PC-3 (cell line): Measurements from ENCODE around the gene ATOX1. TPM values are rescaled to one million over a fixed set of nuclear protein-coding genes. Genes with fewer than 3 reads are reported as not detected.

ENCODE experiments used
- ATAC-seq: fragments of 200-7000 bp; cut with Tn5 transposase; 2 replicates; pipeline ENCODE4 v1.9.1; 2020; ENCODE audit warnings: mild to moderate bottlenecking, moderate library complexity
- BruUV-seq: library from RNA; stranded (reverse); fragments of 400-500 nt; replicated peaks from 2 replicates; lab custom pipeline; 2021; lab: Mats Ljungman, UMichigan
- CTCF ChIA-PET: fragments of 300-600 bp; sonication (Branson Sonifier 250); formaldehyde crosslinking; loops from one replicate; lab custom pipeline; 2022; ENCODE audit warnings: antibody characterized with exemption; lab: Charles Lee
- POLR2A ChIA-PET: fragments of 300-600 bp; sonication (Branson Sonifier 250); formaldehyde crosslinking; loops from one replicate; lab custom pipeline; 2022; ENCODE audit warnings: antibody characterized with exemption; ENCODE audit not compliant: unreplicated experiment; lab: Charles Lee
- DNase-seq: peaks from one replicate; pipeline ENCODE4 v3.0.0-alpha.2; 2015
- H2AFZ ChIP-seq: fragments of 300-600 bp; sonication (generic); 2 replicates; pipeline ENCODE4 v1.6.0; 2016; ENCODE audit warnings: antibody characterized with exemption, low read length
- H3F3A ChIP-seq: fragments of 300-600 bp; sonication (generic); one replicate; pipeline ENCODE4 v1.6.0; 2017; ENCODE audit warnings: antibody characterized with exemption, low read length, control low read depth, mild to moderate bottlenecking; ENCODE audit not compliant: unreplicated experiment
- H3K27ac ChIP-seq: fragments of 300-600 bp; sonication (generic); 2 replicates; pipeline ENCODE4 v1.5.1; 2016; ENCODE audit warnings: mild to moderate bottlenecking, low read length
- H3K27me3 ChIP-seq: fragments of 300-600 bp; sonication (generic); 2 replicates; pipeline ENCODE4 v1.6.1; 2016; ENCODE audit warnings: low read length, mixed read lengths
- H3K36me3 ChIP-seq: fragments of 300-600 bp; sonication (generic); 2 replicates; pipeline ENCODE4 v1.6.1; 2016; ENCODE audit warnings: low read depth, mixed run types, low read length, mixed read lengths
- H3K4me1 ChIP-seq: fragments of 300-600 bp; sonication (generic); 2 replicates; pipeline ENCODE4 v1.5.1; 2016; ENCODE audit warnings: low read length; ENCODE audit not compliant: insufficient read depth
- H3K4me2 ChIP-seq: fragments of 300-600 bp; sonication (generic); 2 replicates; pipeline ENCODE4 v1.6.0; 2016; ENCODE audit warnings: low read length
- H3K4me3 ChIP-seq: fragments of 300-600 bp; sonication (generic); 2 replicates; pipeline ENCODE4 v1.5.1; 2016; ENCODE audit warnings: mild to moderate bottlenecking, low read length, mixed read lengths
- H3K79me2 ChIP-seq: fragments of 300-600 bp; sonication (generic); 2 replicates; pipeline ENCODE4 v1.6.1; 2017; ENCODE audit warnings: low read length, mixed read lengths
- H3K9ac ChIP-seq: fragments of 300-600 bp; sonication (generic); 2 replicates; pipeline ENCODE4 v1.6.0; 2016; ENCODE audit warnings: mild to moderate bottlenecking, low read length
- H3K9me2 ChIP-seq: fragments of 300-600 bp; sonication (generic); replicated peaks from 2 replicates; pipeline ENCODE4 v1.6.1; 2016; ENCODE audit warnings: mixed run types, low read length, mixed read lengths
- H3K9me3 ChIP-seq: fragments of 300-600 bp; sonication (generic); 2 replicates; pipeline ENCODE4 v1.6.1; 2016; ENCODE audit warnings: low read length, mixed read lengths
- H4K20me1 ChIP-seq: fragments of 300-600 bp; sonication (generic); 2 replicates; pipeline ENCODE4 v1.6.1; 2016; ENCODE audit warnings: low read length, mixed read lengths
- EZH2 ChIP-seq: fragments of 300-600 bp; sonication (generic); IDR thresholded peaks from one replicate; pipeline ENCODE4 v1.6.1; 2017; ENCODE audit warnings: antibody characterized with exemption, mild to moderate bottlenecking, low read length; ENCODE audit not compliant: unreplicated experiment
- EZH2phosphoT487 ChIP-seq: fragments of 300-600 bp; sonication (generic); IDR thresholded peaks from 2 replicates; pipeline ENCODE4 v1.6.1; 2018; ENCODE audit warnings: mild to moderate bottlenecking, antibody characterized with exemption, low read length, borderline replicate concordance
- intact Hi-C: fragments of 100-400 bp; cut with micrococcal nuclease; formaldehyde crosslinking; loops from 2 replicates; pipeline ENCODE4 v1.9.0; 2023
- total RNA-seq: library from RNA; depleted of rRNA; stranded (reverse); fragments of >200 nt; gene quantifications from 2 replicates; pipeline ENCODE4 v1.2.3, GENCODE V29; 2014
- TF ChIP-seq, protein P1 (sequence below): fragments of 300-600 bp; sonication (generic); conservative IDR thresholded peaks from 2 replicates; pipeline ENCODE4 v1.5.1; 2017; ENCODE audit warnings: antibody characterized with exemption, low read depth, mild to moderate bottlenecking, low read length

The ATOX1 gene
- total RNA-seq, 1 experiment from 2014 or later, result 122 TPM

GRCh38 chr5:151750121-151750520 is 8.3 kb downstream of the ATOX1 start:
- H3K4me1 ChIP-seq, result peaks cover 27% of the 10 kb centered on the region
- peaks cover 21% of the 10 kb centered on the region for H3K36me3 ChIP-seq
- H2AFZ ChIP-seq, result no peak overlapping the region
- no peaks in the 10 kb centered on the region for H3K27me3 ChIP-seq
- DNase-seq (no peak), ATAC-seq (no peak)
- BruUV-seq, result no TSS peak
- H3K27ac ChIP-seq, result no peak overlapping the region
- no peak overlapping the region for H3K4me2 ChIP-seq
- POLR2A ChIA-PET, result no interaction called here
- no peak overlapping the region for H3K4me3 ChIP-seq
- intact Hi-C loops, result no loop called here
- CTCF ChIA-PET, result interaction anchor here (1.6 kb wide), 1 partner anchor 21 kb away, joined by 5 read pairs; no protein-coding TSS in a partner anchor
- no peaks in the 10 kb centered on the region for H4K20me1 ChIP-seq
- TF ChIP-seq, protein P1, sequence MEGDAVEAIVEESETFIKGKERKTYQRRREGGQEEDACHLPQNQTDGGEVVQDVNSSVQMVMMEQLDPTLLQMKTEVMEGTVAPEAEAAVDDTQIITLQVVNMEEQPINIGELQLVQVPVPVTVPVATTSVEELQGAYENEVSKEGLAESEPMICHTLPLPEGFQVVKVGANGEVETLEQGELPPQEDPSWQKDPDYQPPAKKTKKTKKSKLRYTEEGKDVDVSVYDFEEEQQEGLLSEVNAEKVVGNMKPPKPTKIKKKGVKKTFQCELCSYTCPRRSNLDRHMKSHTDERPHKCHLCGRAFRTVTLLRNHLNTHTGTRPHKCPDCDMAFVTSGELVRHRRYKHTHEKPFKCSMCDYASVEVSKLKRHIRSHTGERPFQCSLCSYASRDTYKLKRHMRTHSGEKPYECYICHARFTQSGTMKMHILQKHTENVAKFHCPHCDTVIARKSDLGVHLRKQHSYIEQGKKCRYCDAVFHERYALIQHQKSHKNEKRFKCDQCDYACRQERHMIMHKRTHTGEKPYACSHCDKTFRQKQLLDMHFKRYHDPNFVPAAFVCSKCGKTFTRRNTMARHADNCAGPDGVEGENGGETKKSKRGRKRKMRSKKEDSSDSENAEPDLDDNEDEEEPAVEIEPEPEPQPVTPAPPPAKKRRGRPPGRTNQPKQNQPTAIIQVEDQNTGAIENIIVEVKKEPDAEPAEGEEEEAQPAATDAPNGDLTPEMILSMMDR, result no peak
- TF ChIP-seq EZH2 (no peak), EZH2phosphoT487 (no peak)
- no peak overlapping the region for H3K9ac ChIP-seq
- no peaks in the 10 kb centered on the region for H3K9me3 ChIP-seq
- H3K79me2 ChIP-seq, result peaks cover 54% of the 10 kb centered on the region
- H3K9me2 ChIP-seq, result no peaks in the 10 kb centered on the region
- H3F3A ChIP-seq, result no peaks in the 10 kb centered on the region

GRCh38 chr5:151745071-151745705 is 13.2 kb downstream of the ATOX1 start:
- no peaks in the 10 kb centered on the region for H3F3A ChIP-seq
- H4K20me1 ChIP-seq, result no peaks in the 10 kb centered on the region
- intact Hi-C loops, result loop anchor here (1.0 to 10.0 kb wide), 5 partner anchors 13 to 450 kb away; partner anchors contain the start of genes ATOX1, G3BP1 and SLC36A1
- peak overlapping the region; percentile 61 for H3K4me2 ChIP-seq
- no peak overlapping the region for H2AFZ ChIP-seq
- BruUV-seq, result TSS peak; percentile 49
- H3K36me3 ChIP-seq, result peaks cover 24% of the 10 kb centered on the region
- H3K9me2 ChIP-seq, result no peaks in the 10 kb centered on the region
- peak overlapping the region; percentile 10; the same call in 1 of the 2 replicates for H3K4me3 ChIP-seq
- no peaks in the 10 kb centered on the region for H3K9me3 ChIP-seq
- ATAC-seq, result peak; percentile 85
- POLR2A ChIA-PET, result interaction anchor here (0.6 to 1.0 kb wide), 2 partner anchors 26 to 46 kb away, joined by 3 to 4 read pairs; partner anchors contain the start of gene G3BP1
- H3K9ac ChIP-seq, result peak overlapping the region; percentile 55
- peaks cover 28% of the 10 kb centered on the region for H3K79me2 ChIP-seq
- TF ChIP-seq EZH2 (no peak), EZH2phosphoT487 (no peak)
- TF ChIP-seq, protein P1, result no peak
- H3K27me3 ChIP-seq, result no peaks in the 10 kb centered on the region
- peak; percentile 99 for DNase-seq
- peaks cover 61% of the 10 kb centered on the region for H3K4me1 ChIP-seq
- H3K27ac ChIP-seq, result peak overlapping the region; percentile 89
- CTCF ChIA-PET, result interaction anchor here (0.6 to 1.1 kb wide), 2 partner anchors 26 to 630 kb away, joined by 4 to 13 read pairs; no protein-coding TSS in a partner anchor

GRCh38 chr5:151743530-151743929 is 14.9 kb downstream of the ATOX1 start:
- H3F3A ChIP-seq, result no peaks in the 10 kb centered on the region
- H3K27me3 ChIP-seq, result no peaks in the 10 kb centered on the region
- POLR2A ChIA-PET, result no interaction called here

More at GRCh38 chr5:151743530-151743929, 14.9 kb downstream of the ATOX1 start:
- no peak overlapping the region for H2AFZ ChIP-seq
- no peak overlapping the region for H3K9ac ChIP-seq
- no TSS peak for BruUV-seq
- no peak for ATAC-seq
- CTCF ChIA-PET, result interaction anchor here (0.5 to 1.3 kb wide), 4 partner anchors 14 to 92 kb away, joined by 3 to 6 read pairs (median 3); partner anchors contain the start of gene G3BP1
- no peaks in the 10 kb centered on the region for H3K9me3 ChIP-seq
- peaks cover 70% of the 10 kb centered on the region for H3K4me1 ChIP-seq
- no peak for DNase-seq
- no peak for TF ChIP-seq EZH2phosphoT487
- TF ChIP-seq EZH2, result no peak
- TF ChIP-seq, protein P1, result no peak
- H4K20me1 ChIP-seq, result no peaks in the 10 kb centered on the region
- peaks cover 17% of the 10 kb centered on the region for H3K36me3 ChIP-seq
- no peak overlapping the region for H3K4me2 ChIP-seq
- H3K9me2 ChIP-seq, result no peaks in the 10 kb centered on the region
- H3K4me3 ChIP-seq, result no peak overlapping the region
- H3K27ac ChIP-seq, result peak overlapping the region; percentile 89
- intact Hi-C loops, result loop anchor here (10.0 kb wide), 1 partner anchor 449 kb away; no protein-coding TSS in a partner anchor
- peaks cover 19% of the 10 kb centered on the region for H3K79me2 ChIP-seq
